ENCODE data around the gene TMEM154.

DNA sequence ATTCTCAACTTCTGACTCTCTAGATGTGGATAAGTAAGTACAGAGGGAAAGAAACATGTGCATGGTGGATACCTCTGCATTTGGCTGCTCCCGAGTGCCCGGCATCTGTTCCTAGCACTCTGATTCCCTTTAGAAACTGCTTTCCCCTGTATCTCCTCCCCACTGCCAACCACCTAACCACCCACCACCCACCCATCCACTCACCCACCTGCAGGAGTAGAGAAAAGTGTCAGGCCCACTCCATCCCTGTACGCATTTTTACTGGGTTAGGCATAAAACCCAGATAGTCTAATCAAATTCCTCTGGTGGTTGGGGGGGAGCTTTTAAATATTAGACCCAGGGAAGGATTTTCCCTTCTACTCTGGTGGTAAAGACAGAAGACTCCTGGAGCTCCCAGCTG is 63.0 kb downstream of the TMEM154 start:
- TF ChIP-seq, protein P1, sequence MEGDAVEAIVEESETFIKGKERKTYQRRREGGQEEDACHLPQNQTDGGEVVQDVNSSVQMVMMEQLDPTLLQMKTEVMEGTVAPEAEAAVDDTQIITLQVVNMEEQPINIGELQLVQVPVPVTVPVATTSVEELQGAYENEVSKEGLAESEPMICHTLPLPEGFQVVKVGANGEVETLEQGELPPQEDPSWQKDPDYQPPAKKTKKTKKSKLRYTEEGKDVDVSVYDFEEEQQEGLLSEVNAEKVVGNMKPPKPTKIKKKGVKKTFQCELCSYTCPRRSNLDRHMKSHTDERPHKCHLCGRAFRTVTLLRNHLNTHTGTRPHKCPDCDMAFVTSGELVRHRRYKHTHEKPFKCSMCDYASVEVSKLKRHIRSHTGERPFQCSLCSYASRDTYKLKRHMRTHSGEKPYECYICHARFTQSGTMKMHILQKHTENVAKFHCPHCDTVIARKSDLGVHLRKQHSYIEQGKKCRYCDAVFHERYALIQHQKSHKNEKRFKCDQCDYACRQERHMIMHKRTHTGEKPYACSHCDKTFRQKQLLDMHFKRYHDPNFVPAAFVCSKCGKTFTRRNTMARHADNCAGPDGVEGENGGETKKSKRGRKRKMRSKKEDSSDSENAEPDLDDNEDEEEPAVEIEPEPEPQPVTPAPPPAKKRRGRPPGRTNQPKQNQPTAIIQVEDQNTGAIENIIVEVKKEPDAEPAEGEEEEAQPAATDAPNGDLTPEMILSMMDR (IDR thresholded peaks at IDR 0.05; ENCODE audit: low read length), result no peak
- TF ChIP-seq EZH2 (IDR thresholded peaks at IDR 0.05; ENCODE audit: borderline replicate concordance, low read length), result no peak

All from OCI-LY1 (cell line).